HepG2 (cell line): Measurements from ENCODE around the gene SYCE1L. TPM values are rescaled to one million over a fixed set of nuclear protein-coding genes. Genes with fewer than 3 reads are reported as not detected.

Source experiments
- ERF ChIP-seq: IDR thresholded peaks from 2 replicates; pipeline ENCODE4 v1.6.1; 2018; ENCODE audit warnings: missing biosample characterization, missing genetic modification reagents
- FOSL2 ChIP-seq: sonication (generic); formaldehyde crosslinking; IDR thresholded peaks from 2 replicates; pipeline ENCODE4 v1.4.0; 2020; ENCODE audit warnings: missing genetic modification reagents
- HMGA1 ChIP-seq: sonication (generic); formaldehyde crosslinking; conservative IDR thresholded peaks from 2 replicates; pipeline ENCODE4 v1.4.0; 2020; ENCODE audit warnings: missing genetic modification reagents
- HOMEZ ChIP-seq: IDR thresholded peaks from 2 replicates; pipeline ENCODE4 v1.6.1; 2016; ENCODE audit warnings: low read depth
- KDM5B ChIP-seq: sonication (generic); formaldehyde crosslinking; IDR thresholded peaks from 2 replicates; pipeline ENCODE4 v1.4.0; 2020; ENCODE audit warnings: missing genetic modification reagents, mild to moderate bottlenecking, borderline replicate concordance
- LCORL ChIP-seq, 2 experiments: fragments of 450-650 bp in 1 of 2; sonication (generic) in 1 of 2; formaldehyde crosslinking in 1 of 2; IDR thresholded peaks; 2 replicates each; pipeline versions ENCODE4 v1.5.0 to v1.6.1; 2017 to 2020; ENCODE audit warnings: antibody characterized with exemption in 1 of 2, missing genetic modification reagents in 1 of 2
- MED13 ChIP-seq: sonication (generic); formaldehyde crosslinking; IDR thresholded peaks from 2 replicates; pipeline ENCODE4 v1.5.0; 2020; ENCODE audit warnings: missing genetic modification reagents
- NFIB ChIP-seq: sonication (generic); formaldehyde crosslinking; IDR thresholded peaks from 2 replicates; pipeline ENCODE4 v1.9.0; 2021; ENCODE audit warnings: missing genetic modification reagents, mild to moderate bottlenecking, borderline replicate concordance
- NFYC ChIP-seq: IDR thresholded peaks from 2 replicates; pipeline ENCODE4 v1.6.1; 2016; ENCODE audit warnings: missing genetic modification reagents, missing compliant biosample characterization
- NR3C1 ChIP-seq: sonication (generic); formaldehyde crosslinking; IDR thresholded peaks from 2 replicates; pipeline ENCODE4 v1.4.0; 2020; ENCODE audit warnings: missing genetic modification reagents
- PITX1 ChIP-seq: sonication (generic); formaldehyde crosslinking; IDR thresholded peaks from 2 replicates; pipeline ENCODE4 v1.5.1; 2020; ENCODE audit warnings: mild to moderate bottlenecking, missing genetic modification reagents
- PLRG1 ChIP-seq: fragments of 450-650 bp; conservative IDR thresholded peaks from 2 replicates; pipeline ENCODE4 v1.6.1; 2016
- POLR2AphosphoS2 ChIP-seq: IDR thresholded peaks from 2 replicates; pipeline ENCODE4 v1.6.1; 2011; ENCODE audit warnings: low read depth, low read length, improper control_type of control experiment
- PTBP1 ChIP-seq: fragments of 200-400 bp; formaldehyde crosslinking; IDR thresholded peaks from 2 replicates; pipeline ENCODE4 v1.6.1; 2018; ENCODE audit warnings: low read length, low read depth; ENCODE audit not compliant: poor library complexity, severe bottlenecking
- RBM22 ChIP-seq: fragments of 200-400 bp; formaldehyde crosslinking; optimal IDR thresholded peaks from 2 replicates; pipeline ENCODE3; 2017; ENCODE audit warnings: mild to moderate bottlenecking, low read length, moderate library complexity
- SCMH1 ChIP-seq: sonication (generic); formaldehyde crosslinking; IDR thresholded peaks from 2 replicates; pipeline ENCODE4 v1.9.0; 2021; ENCODE audit warnings: missing genetic modification reagents, mild to moderate bottlenecking, borderline replicate concordance
- SMAD1 ChIP-seq: sonication (generic); formaldehyde crosslinking; IDR thresholded peaks from 2 replicates; pipeline ENCODE4 v1.4.0; 2020; ENCODE audit warnings: missing genetic modification reagents, low read depth, mild to moderate bottlenecking, borderline replicate concordance
- SMAD9 ChIP-seq: sonication (generic); formaldehyde crosslinking; IDR thresholded peaks from 2 replicates; pipeline ENCODE4 v1.5.1; 2020; ENCODE audit warnings: mild to moderate bottlenecking, missing genetic modification reagents
- SNRNP70 ChIP-seq: fragments of 200-400 bp; formaldehyde crosslinking; IDR thresholded peaks from 2 replicates; pipeline ENCODE4 v1.6.1; 2017; ENCODE audit warnings: mild to moderate bottlenecking, low read depth, low read length, moderate library complexity
- TCF12 ChIP-seq, 2 experiments: fragments of 450-650 bp in 1 of 2; sonication (generic) in 1 of 2; formaldehyde crosslinking in 1 of 2; IDR thresholded peaks; 2 replicates each; pipeline versions ENCODE4 v1.6.1 to v1.8.0; 2017 to 2022; ENCODE audit warnings: antibody characterized with exemption in 1 of 2, mild to moderate bottlenecking in 1 of 2, missing genetic modification reagents in 1 of 2, moderate library complexity in 1 of 2
- TCF7 ChIP-seq: sonication (generic); IDR thresholded peaks from 2 replicates; pipeline ENCODE4 v1.6.1; 2016; ENCODE audit warnings: antibody characterized with exemption, low read depth
- ZBTB26 ChIP-seq: IDR thresholded peaks from 2 replicates; pipeline ENCODE4 v1.6.1; 2016; ENCODE audit warnings: missing compliant biosample characterization, missing genetic modification reagents, borderline replicate concordance
- ZNF232 ChIP-seq: sonication (generic); formaldehyde crosslinking; IDR thresholded peaks from 2 replicates; pipeline ENCODE4 v1.4.0; 2020; ENCODE audit warnings: missing genetic modification reagents, borderline replicate concordance
- ZNF33A ChIP-seq: sonication (generic); formaldehyde crosslinking; IDR thresholded peaks from 2 replicates; pipeline ENCODE4 v1.5.1; 2020; ENCODE audit warnings: missing genetic modification reagents, mild to moderate bottlenecking, moderate library complexity, borderline replicate concordance
- ZNF460 ChIP-seq: sonication (generic); formaldehyde crosslinking; IDR thresholded peaks from 2 replicates; pipeline ENCODE4 v1.5.1; 2020; ENCODE audit warnings: missing genetic modification reagents, mild to moderate bottlenecking, borderline replicate concordance
- ZNF749 ChIP-seq: sonication (generic); formaldehyde crosslinking; IDR thresholded peaks from 2 replicates; pipeline ENCODE4 v1.8.0; 2022; ENCODE audit warnings: mild to moderate bottlenecking, missing genetic modification reagents, moderate library complexity, borderline replicate concordance
- polyA plus RNA-seq, 8 experiments: library from polyadenylated mRNA; depleted of rRNA in 3 of 8; stranded (reverse) in 7 of 8; unstranded in 1 of 8; fragments of >200 nt; fragmentation: Illumina TruSeq in 4 of 8; extraction: Trizol in 4 of 8; gene quantifications; 2 replicates each; pipeline versions ENCODE4 v1.2.1 to v1.2.3, GENCODE V29; 2011 to 2016; ENCODE audit warnings: low read depth in 4 of 8, missing spikeins in 1 of 8, mixed read lengths in 1 of 8; ENCODE audit not compliant: insufficient read depth in 1 of 8
- total RNA-seq, 5 experiments: library from RNA; depleted of rRNA; stranded (reverse); fragments of >200 nt; fragmentation: Illumina TruSeq; extraction: Trizol; gene quantifications; 2 replicates each; pipeline ENCODE4 v1.2.3, GENCODE V29; 2016; ENCODE audit warnings: low read depth in 1 of 5
- TF ChIP-seq, protein P1 (sequence below): sonication (generic); formaldehyde crosslinking; IDR thresholded peaks from 2 replicates; pipeline ENCODE4 v1.9.0; 2021; ENCODE audit warnings: missing genetic modification reagents, borderline replicate concordance
- TF ChIP-seq, protein P2 (sequence below): sonication (generic); formaldehyde crosslinking; IDR thresholded peaks from 2 replicates; pipeline ENCODE4 v1.8.1; 2023; ENCODE audit warnings: mild to moderate bottlenecking, missing genetic modification reagents

SYCE1L gene
- total and polyA plus RNA-seq, 2 of the 13 experiments (the other 11 are each of a cell fraction or from before 2014, with no cell fraction given): 0.22 TPM; not detected in 1

GRCh38 chr16:77190190-77190477 is 9.1 kb upstream of the SYCE1L start (continued):
- TF ChIP-seq LCORL (IDR thresholded peaks at IDR 0.05) (no peak), LCORL (CRISPR knock-in tag; IDR thresholded peaks at IDR 0.05) (no peak), ZNF232 (CRISPR knock-in tag) (no peak), NFIB (CRISPR knock-in tag) (no peak), HMGA1 (CRISPR knock-in tag) (no peak), SMAD1 (CRISPR knock-in tag) (no peak), NFYC (CRISPR knock-in tag) (no peak), ZNF33A (CRISPR knock-in tag) (no peak), SMAD9 (CRISPR knock-in tag) (no peak), HOMEZ (CRISPR knock-in tag) (no peak), MED13 (CRISPR knock-in tag) (no peak), FOSL2 (CRISPR knock-in tag) (no peak), ZNF460 (CRISPR knock-in tag) (no peak), NR3C1 (CRISPR knock-in tag) (no peak), PTBP1 (peak; percentile 41), ZNF749 (no peak), SNRNP70 (no peak), TCF12 (IDR thresholded peaks at IDR 0.05) (no peak), TCF12 (CRISPR knock-in tag; IDR thresholded peaks at IDR 0.05) (no peak), ZBTB26 (CRISPR knock-in tag) (no peak), PLRG1 (no peak), TCF7 (no peak), POLR2AphosphoS2 (no peak), KDM5B (no peak), SCMH1 (CRISPR knock-in tag) (no peak), RBM22 (no peak), ERF (CRISPR knock-in tag) (no peak), PITX1 (CRISPR knock-in tag) (no peak)
- TF ChIP-seq, protein P1, sequence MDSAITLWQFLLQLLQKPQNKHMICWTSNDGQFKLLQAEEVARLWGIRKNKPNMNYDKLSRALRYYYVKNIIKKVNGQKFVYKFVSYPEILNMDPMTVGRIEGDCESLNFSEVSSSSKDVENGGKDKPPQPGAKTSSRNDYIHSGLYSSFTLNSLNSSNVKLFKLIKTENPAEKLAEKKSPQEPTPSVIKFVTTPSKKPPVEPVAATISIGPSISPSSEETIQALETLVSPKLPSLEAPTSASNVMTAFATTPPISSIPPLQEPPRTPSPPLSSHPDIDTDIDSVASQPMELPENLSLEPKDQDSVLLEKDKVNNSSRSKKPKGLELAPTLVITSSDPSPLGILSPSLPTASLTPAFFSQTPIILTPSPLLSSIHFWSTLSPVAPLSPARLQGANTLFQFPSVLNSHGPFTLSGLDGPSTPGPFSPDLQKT (CRISPR knock-in tag): no peak
- TF ChIP-seq, protein P2, sequence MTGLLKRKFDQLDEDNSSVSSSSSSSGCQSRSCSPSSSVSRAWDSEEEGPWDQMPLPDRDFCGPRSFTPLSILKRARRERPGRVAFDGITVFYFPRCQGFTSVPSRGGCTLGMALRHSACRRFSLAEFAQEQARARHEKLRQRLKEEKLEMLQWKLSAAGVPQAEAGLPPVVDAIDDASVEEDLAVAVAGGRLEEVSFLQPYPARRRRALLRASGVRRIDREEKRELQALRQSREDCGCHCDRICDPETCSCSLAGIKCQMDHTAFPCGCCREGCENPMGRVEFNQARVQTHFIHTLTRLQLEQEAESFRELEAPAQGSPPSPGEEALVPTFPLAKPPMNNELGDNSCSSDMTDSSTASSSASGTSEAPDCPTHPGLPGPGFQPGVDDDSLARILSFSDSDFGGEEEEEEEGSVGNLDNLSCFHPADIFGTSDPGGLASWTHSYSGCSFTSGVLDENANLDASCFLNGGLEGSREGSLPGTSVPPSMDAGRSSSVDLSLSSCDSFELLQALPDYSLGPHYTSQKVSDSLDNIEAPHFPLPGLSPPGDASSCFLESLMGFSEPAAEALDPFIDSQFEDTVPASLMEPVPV (CRISPR knock-in tag): no peak; the same call in 1 of the 2 replicates
